HG03442 (cell line): ENCODE results near the gene PPM1E.

Experiments used
- ATAC-seq: cut with Tn5 transposase; IDR thresholded peaks from one replicate; pipeline ENCODE4 v1.9.1; 2021; ENCODE audit warnings: mild to moderate bottlenecking, moderate library complexity; ENCODE audit not compliant: unreplicated experiment

Gene PPM1E

GRCh38 chr17:58993311-58993710 lies 237.7 kb downstream of the PPM1E start:
- ATAC-seq: no peak

DNA sequence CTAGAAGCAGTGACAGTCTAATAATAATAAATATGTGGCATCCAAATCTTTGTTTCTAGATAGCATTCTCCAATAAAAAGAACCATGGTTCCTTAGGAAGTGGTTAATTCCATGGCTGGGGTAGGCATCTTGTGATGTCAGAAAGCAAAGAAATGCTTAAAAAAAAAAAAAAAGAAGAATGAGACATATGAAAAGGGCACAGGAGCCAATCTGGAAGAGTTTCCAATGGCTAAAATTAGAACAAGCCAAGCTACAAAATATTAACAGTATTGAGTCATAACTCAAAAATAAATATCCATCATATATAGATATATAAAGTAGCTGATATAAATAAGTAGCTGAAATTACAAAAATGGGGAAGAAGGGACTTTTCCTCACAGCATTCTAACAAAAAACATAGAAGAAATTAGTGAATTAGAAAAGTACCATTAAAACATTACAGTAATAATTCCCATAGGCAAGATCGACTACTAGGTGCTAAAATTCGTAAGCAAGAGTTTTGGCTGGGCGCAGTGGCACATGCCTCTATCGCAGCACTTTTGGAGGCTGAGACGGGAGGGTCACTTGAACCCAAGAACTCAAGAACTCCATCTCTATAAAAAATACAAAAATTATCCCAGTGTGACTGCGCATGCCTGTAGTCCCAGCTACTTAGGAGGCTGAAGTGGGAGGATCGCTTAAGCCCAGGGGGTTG lies 239.7 kb downstream of the PPM1E start:
- no peak for ATAC-seq

- ATAC-seq: no peak
Observed at GRCh38 chr17:58996968-58997367, 241.3 kb downstream of the PPM1E start.

GRCh38 chr17:58997756-58998553 lies 242.3 kb downstream of the PPM1E start:
- no peak for ATAC-seq

GRCh38 chr17:58998871-58999270 lies 243.2 kb downstream of the PPM1E start:
- no peak for ATAC-seq

- no peak for ATAC-seq
Observed at GRCh38 chr17:58999500-58999899, 243.8 kb downstream of the PPM1E start.

DNA sequence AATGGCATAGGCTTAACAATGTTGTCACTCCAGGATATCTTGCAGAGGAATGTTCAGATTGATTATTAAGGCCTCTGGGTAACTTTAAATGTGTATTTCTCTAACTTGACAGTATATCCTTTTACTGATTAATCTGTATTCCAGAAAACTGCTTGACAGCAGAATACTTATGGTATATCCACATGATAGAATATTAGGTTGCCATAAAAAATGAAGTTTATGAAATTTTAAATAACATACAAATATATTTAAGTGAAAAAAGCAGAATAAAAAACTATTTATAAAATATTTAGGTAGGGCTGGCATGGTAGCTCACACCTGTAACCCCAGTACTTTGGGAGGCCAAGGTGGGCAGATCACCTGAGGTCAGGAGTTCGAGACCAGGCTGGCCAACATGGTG lies 244.4 kb downstream of the PPM1E start:
- no peak for ATAC-seq

DNA sequence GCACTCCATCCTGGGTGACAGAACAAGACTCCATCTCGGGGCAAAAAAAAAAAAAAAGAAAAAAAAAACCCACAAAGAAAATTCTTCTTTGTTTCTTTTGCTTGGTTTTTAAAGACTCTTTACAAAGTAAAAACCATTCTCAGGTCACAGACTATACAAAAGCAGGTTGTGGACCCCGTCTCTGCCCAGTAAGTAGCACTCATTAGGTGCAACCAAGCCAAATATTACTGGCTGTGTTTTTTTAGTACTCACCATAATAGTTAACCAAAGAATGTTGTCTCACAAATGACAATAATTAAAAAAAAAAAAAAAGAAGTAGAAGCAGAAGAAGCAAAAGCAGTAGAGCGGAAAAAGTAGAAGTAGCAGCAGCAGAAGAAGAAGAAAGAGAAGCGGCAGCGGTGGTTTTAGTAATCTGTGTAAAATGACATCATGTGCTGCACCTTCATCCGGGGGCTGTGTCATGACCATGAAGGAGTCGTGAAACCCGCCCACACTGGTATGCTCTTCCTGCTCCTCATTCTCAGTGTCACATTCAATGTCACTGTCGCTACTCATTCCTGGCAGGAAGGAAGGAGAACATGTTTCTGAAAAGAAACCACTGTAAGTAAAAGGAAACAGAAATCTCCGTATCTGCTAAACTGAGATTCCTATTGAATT lies 245.6 kb downstream of the PPM1E start:
- ATAC-seq: peak; percentile 92

DNA sequence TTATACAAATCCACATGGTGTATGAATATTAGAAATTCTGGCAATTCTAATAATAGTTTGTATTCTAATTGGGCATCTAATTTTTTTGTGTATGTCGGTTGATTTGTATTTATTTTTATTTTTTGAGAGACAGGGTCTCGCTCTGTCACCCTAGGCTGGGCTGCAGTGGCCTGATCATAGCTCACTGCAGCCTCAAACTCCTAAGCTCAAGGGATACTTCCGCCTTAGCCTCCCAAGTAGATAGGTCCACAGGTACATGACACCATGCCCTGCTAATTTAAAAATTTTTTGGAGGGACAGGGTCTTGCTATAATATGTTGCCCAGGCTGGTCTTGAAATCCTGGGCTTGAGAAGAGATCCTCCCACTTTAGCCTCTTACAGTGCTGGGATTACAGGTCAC lies 246.5 kb downstream of the PPM1E start:
- no peak for ATAC-seq

DNA sequence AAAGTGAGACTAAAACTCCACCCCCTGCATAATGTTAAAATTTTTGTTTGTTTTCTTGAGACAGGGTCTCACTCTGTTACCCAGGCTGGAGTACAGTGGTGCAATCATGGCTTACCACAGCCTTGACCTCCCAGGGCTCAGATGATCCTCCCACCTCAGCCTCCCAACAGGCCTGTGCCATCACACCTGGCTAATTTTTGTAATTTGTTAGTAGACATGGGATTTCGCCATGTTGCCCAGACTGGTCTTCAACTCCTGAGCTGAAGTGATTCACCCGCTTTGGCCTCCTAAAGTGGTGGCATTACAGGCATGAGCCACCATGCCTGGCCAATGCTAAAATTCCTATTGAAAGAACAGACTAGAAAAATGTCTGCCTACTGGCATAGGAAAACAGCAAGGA lies 247.2 kb downstream of the PPM1E start:
- no peak for ATAC-seq

- no peak for ATAC-seq
Observed at GRCh38 chr17:59003860-59004259, 248.2 kb downstream of the PPM1E start.

- ATAC-seq: no peak
Observed at GRCh38 chr17:59004338-59005111, 248.9 kb downstream of the PPM1E start.

- no peak for ATAC-seq
Observed at GRCh38 chr17:59007995-59008394, 252.3 kb downstream of the PPM1E start.

- no peak for ATAC-seq
Observed at GRCh38 chr17:59008737-59009136, 253.1 kb downstream of the PPM1E start.

GRCh38 chr17:59010026-59010425 lies 254.4 kb downstream of the PPM1E start:
- no peak for ATAC-seq

- ATAC-seq: no peak
Observed at GRCh38 chr17:59011975-59012374, 256.3 kb downstream of the PPM1E start.

DNA sequence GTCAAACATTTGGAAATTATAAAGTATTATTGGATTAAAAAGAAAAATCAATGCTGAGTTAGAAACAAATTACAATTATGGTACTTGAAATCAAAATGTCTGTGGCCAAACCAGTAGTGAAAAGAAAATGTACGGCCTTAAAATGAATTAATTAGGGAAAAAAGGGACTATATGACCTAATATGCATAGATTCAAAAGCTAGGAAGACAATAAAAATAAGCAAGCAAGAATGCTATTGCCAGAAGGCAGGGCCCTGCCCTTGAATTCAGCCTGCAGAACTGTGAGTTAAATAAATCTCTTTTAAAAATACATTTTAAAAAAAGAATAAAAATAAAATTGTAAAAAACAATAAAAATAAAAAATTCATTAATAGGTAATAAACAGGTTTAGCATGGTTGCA lies 262.4 kb downstream of the PPM1E start:
- ATAC-seq: no peak

DNA sequence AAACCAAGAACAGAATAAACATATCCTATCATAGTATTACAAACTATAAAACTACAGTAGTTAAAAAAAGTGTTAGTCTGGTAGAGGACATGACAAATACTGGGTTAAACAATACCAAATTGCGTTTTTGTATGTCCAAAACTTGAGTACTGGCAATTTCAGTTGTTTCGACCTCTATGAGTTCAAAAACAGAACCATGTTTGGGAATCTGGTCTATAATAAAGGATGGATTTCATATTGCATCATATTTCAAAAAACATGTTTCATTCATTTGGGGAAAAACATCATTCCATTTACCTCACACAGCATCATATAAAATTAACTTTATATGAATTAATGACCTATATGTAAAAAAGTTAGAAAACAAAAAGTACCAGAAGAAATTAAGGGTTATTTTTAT lies 269.3 kb downstream of the PPM1E start:
- no peak for ATAC-seq

DNA sequence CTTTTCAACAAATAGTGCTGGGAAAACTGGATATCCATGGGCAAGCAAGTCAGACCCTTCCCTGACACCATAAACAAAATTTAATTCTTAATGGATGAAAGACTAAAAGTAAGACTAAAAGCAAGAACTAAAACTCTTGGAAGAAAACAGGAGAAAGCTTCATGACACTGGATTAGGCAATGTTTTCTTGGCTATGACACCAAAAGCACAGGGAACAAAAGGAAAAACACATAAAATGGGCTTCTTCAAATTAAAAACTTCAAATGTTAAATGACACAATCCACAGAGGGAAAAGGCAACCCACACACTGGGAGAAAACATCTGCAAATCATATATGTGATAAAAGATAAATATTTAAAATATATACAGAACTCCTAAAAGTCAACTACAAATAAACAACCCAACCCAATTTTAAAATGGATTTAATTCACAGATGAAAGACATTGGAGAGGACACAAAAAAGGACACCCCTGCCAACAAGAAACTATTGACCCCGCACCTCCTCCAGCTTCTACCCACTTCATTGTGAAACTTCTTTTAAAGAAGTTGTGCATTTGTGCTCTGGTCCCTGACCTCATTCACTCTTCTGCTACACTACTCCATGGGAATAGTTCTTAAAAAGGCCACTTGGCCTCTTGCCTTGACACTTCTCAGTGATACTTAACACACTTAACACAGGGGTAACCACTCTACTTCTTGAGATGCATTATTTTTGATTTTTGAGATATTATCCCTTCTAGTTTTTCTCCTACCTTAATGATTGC lies 270.7 kb downstream of the PPM1E start:
- no peak for ATAC-seq

- ATAC-seq: no peak
Observed at GRCh38 chr17:59027750-59028149, 272.1 kb downstream of the PPM1E start.
